ENCODE data around the gene NTN3. TPM values are rescaled to one million over a fixed set of nuclear protein-coding genes. Genes with fewer than 3 reads are reported as not detected.

Gene NTN3
- total and polyA plus RNA-seq, 2 of the 8 experiments (the other 6 are each of a cell fraction or from before 2014, with no cell fraction given): 0.30 to 0.34 TPM

- Histone ChIP-seq H3K79me2 (ENCODE audit: control insufficient read depth in 1 of 2, insufficient read depth in 2 of 2, low read length in 2 of 2) (peaks cover 26 to 59% of the 10 kb centered on the region in 2 experiments), H3K9ac (replicated peaks in 1 of 4; ENCODE audit: extremely low read depth in 1 of 4, low read depth in 3 of 4, low read length in 3 of 4) (no peak overlapping the region), H3K14ac (ENCODE audit: insufficient read length) (no peak overlapping the region), H3K23ac (ENCODE audit: insufficient read length) (no peak overlapping the region), H3K4ac (replicated peaks; ENCODE audit: insufficient read length, low read depth, low read length) (no peak overlapping the region), H3K4me3 (ENCODE audit: extremely low read depth in 1 of 4, insufficient read depth in 2 of 4, low read depth in 3 of 4, low read length in 4 of 4) (no peak overlapping the region), H2BK120ac (replicated peaks; ENCODE audit: low read depth, low read length) (no peak overlapping the region), H4K20me1 (replicated peaks in 1 of 2; ENCODE audit: control insufficient read depth in 1 of 2, insufficient read depth in 2 of 2, low read length in 2 of 2) (peaks cover 31 to 40% of the 10 kb centered on the region in 2 experiments), H3K27me3 (replicated peaks in 1 of 4; ENCODE audit: control insufficient read depth in 3 of 4, extremely low read depth in 1 of 4, insufficient read depth in 3 of 4, low read length in 3 of 4) (no peaks in the 10 kb centered on the region), H3K4me1 (replicated peaks in 1 of 4; ENCODE audit: control insufficient read depth in 3 of 4, insufficient read depth in 4 of 4, low read length in 3 of 4) (peaks cover 0 to 22% (median 5%) of the 10 kb centered on the region in 4 experiments; a peak in 5 of 7 replicates), H4K5ac (ENCODE audit: insufficient read length, low read depth, low read length) (no peak overlapping the region), H4K8ac (ENCODE audit: extremely low read depth, insufficient read depth, low read length) (0 out of 2 replicates have a peak overlapping the region, but pooled peaks have one; percentile 57), H2BK20ac (ENCODE audit: low read length) (no peak overlapping the region), H3K23me2 (ENCODE audit: low read depth, low read length) (peaks cover 10% of the 10 kb centered on the region; the same call in 1 of the 2 replicates), H3K18ac (ENCODE audit: extremely low read depth, low read length) (no peak overlapping the region), H3K4me2 (ENCODE audit: insufficient read depth in 1 of 2, low read depth in 2 of 2, low read length in 2 of 2) (no peak overlapping the region; a peak in 1 of 4 replicates), H2AK5ac (ENCODE audit: low read depth, low read length) (no peak overlapping the region), H4K91ac (replicated peaks; ENCODE audit: insufficient read length, low read length) (no peak overlapping the region), H3K36me3 (ENCODE audit: control insufficient read depth in 2 of 4, insufficient read depth in 4 of 4, low read length in 3 of 4) (peaks cover 2 to 10% (median 4%) of the 10 kb centered on the region in 4 experiments; a peak in 5 of 8 replicates), H2BK15ac (ENCODE audit: low read length) (no peak overlapping the region), H3K79me1 (ENCODE audit: low read depth, low read length) (peaks cover 26% of the 10 kb centered on the region), H2BK12ac (ENCODE audit: low read depth, low read length) (no peak overlapping the region), H3K56ac (replicated peaks; ENCODE audit: insufficient read length, low read depth, low read length) (no peak overlapping the region), H3K9me3 (ENCODE audit: insufficient read depth in 2 of 2, low read depth in 1 of 2, low read length in 1 of 2) (no peaks in the 10 kb centered on the region), H2AFZ (ENCODE audit: low read length) (no peak overlapping the region), H3K27ac (ENCODE audit: low read depth, low read length) (no peak overlapping the region), H2BK5ac (ENCODE audit: low read depth, low read length) (no peak overlapping the region)
- no peak for FAIRE-seq
- ChIA-PET POLR2A (ENCODE audit: partially characterized antibody) (interaction anchor here (0.8 to 7.6 kb wide), 3 partner anchors 8 to 33 kb away, joined by 3 to 108 read pairs (median 4); partner anchors contain the start of gene CEMP1), CTCF (ENCODE audit: partially characterized antibody) (interaction anchor here (0.9 to 1.4 kb wide), 4 partner anchors 12 to 255 kb away, joined by 3 to 4 read pairs (median 3); partner anchors contain the start of gene CEMP1)
- DNase-seq (ENCODE audit: low read depth in 1 of 2, low spot score in 2 of 2): no peak
- WGBS, 2 experiments (ENCODE audit: extremely low coverage in 1 of 2, insufficient coverage in 1 of 2, insufficient read length in 1 of 2, insufficient replicate concordance in 2 of 2, low coverage in 1 of 2, low lambda C conversion rate in 2 of 2, missing lambda C conversion rate in 1 of 2): 94% methylated on average over 34 of the region's 39 CpGs; no CpG with 5 or more reads in 1 of the 2 experiments
- no peak for TF ChIP-seq BRCA1 (IDR thresholded peaks at IDR 0.05; ENCODE audit: low read depth, low read length)
- TF ChIP-seq CTCF (IDR thresholded peaks at IDR 0.05; ENCODE audit: control extremely low read depth in 1 of 3, insufficient read depth in 1 of 3, low read depth in 1 of 3, low read length in 3 of 3): peak in 2 of 3 experiments; percentile 17 to 20; a peak in 2 of 4 replicates
Observed at GRCh38 chr16:2518823-2519710, 48.0 kb downstream of the NTN3 start.
